ENCODE results near the gene KLF12.

KLF12 gene

GRCh38 chr13:74101436-74101835, 32.8 kb downstream of the KLF12 start:
- no peak for DNase-seq

GRCh38 chr13:74098077-74098476, 36.1 kb downstream of the KLF12 start:
- DNase-seq = no peak

- no peak for DNase-seq
These were observed 37.1 kb downstream of the KLF12 start for GRCh38 chr13:74097116-74097515.

- DNase-seq = no peak
These were observed 40.5 kb downstream of the KLF12 start for GRCh38 chr13:74093691-74094090.

GRCh38 chr13:74092711-74093110, 41.5 kb downstream of the KLF12 start:
- DNase-seq = no peak

- no peak for DNase-seq
These were observed 43.2 kb downstream of the KLF12 start for GRCh38 chr13:74090869-74091605.

- DNase-seq = no peak
These were observed 43.8 kb downstream of the KLF12 start for GRCh38 chr13:74090397-74090796.

GRCh38 chr13:74087357-74087756, 46.8 kb downstream of the KLF12 start:
- no peak for DNase-seq
